ENCODE data around the gene LRRC47.

- no peak for TF ChIP-seq OSR1 (CRISPR knock-in tag; IDR thresholded peaks at IDR 0.05)
- no peak for TF ChIP-seq PATZ1 (CRISPR knock-in tag; IDR thresholded peaks at IDR 0.05; ENCODE audit: borderline replicate concordance)
- no peak for TF ChIP-seq GLIS3 (CRISPR knock-in tag; IDR thresholded peaks at IDR 0.05)
- no peak for TF ChIP-seq ZNF565 (CRISPR knock-in tag; conservative IDR thresholded peaks at IDR 0.05; ENCODE audit: low read depth)
- no peak for TF ChIP-seq CSRNP3 (CRISPR knock-in tag; IDR thresholded peaks at IDR 0.05)
- TF ChIP-seq ISL1 (CRISPR knock-in tag; IDR thresholded peaks at IDR 0.05): no peak
- no peak for TF ChIP-seq TCF4 (CRISPR knock-in tag; IDR thresholded peaks at IDR 0.05; ENCODE audit: borderline replicate concordance)
- TF ChIP-seq ARNTL (CRISPR knock-in tag; IDR thresholded peaks at IDR 0.05; ENCODE audit: borderline replicate concordance, low read depth): no peak
- TF ChIP-seq ESRRG (CRISPR knock-in tag; IDR thresholded peaks at IDR 0.05): no peak
Observed at GRCh38 chr1:3819771-3820200, 23.5 kb upstream of the LRRC47 start.

Data from SK-N-SH treated with all-trans-retinoic acid at 6 μM for 48 hours (cell line).